ENCODE results near the gene SEMA6D.

The SEMA6D gene

DNA sequence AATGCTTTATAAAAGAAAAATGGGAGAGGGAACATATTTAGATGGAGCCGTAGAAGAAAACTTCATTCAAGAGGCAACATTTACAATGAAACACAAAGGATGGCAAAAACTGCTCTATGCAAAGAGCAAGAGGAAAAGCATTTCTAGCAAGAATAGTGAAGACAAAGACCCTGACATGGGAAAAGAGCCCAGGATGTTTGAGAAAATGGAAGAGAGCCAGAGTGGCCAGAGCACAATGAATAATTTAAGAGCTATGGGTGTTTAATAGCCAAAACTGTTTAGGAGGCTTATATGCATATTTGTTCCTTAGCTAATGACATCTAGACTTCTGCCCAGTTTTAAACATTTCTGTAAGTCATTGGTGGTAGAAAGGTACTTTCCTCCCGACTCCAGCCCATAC lies 25.4 kb upstream of the SEMA6D start:
- ChIA-PET POLR2A (no interaction called here), CTCF (interaction anchor here (0.9 kb wide), 1 partner anchor 26 kb away, joined by 3 read pairs; no protein-coding TSS in a partner anchor)
- TF ChIP-seq, protein P1, sequence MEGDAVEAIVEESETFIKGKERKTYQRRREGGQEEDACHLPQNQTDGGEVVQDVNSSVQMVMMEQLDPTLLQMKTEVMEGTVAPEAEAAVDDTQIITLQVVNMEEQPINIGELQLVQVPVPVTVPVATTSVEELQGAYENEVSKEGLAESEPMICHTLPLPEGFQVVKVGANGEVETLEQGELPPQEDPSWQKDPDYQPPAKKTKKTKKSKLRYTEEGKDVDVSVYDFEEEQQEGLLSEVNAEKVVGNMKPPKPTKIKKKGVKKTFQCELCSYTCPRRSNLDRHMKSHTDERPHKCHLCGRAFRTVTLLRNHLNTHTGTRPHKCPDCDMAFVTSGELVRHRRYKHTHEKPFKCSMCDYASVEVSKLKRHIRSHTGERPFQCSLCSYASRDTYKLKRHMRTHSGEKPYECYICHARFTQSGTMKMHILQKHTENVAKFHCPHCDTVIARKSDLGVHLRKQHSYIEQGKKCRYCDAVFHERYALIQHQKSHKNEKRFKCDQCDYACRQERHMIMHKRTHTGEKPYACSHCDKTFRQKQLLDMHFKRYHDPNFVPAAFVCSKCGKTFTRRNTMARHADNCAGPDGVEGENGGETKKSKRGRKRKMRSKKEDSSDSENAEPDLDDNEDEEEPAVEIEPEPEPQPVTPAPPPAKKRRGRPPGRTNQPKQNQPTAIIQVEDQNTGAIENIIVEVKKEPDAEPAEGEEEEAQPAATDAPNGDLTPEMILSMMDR (IDR thresholded peaks at IDR 0.05; ENCODE audit: control extremely low read depth, extremely low read depth, low read depth, missing control alignments), result no peak
- DNase-seq (ENCODE audit: extremely low spot score), result no peak

DNA sequence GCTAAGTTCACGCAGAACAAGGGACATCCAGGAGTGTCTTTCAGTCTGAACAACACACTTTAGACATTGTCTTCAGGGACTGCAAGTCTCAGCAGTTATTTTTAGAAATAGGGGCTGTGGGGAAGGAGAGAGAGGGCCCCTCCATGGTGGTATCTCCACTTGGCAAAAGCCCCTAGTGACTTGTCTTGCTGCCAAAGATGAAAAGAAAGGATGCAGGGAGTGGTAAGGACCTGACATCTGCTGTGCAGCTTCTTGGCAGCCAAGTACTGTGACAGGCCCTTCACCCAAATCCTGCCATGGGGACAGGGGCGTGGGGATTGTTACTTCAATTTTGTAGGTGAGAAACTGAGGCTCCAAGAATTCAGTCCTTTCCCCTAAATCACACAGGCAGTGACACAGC lies 21.0 kb upstream of the SEMA6D start:
- CTCF ChIA-PET, result no interaction called here
- POLR2A ChIA-PET, result no interaction called here
- DNase-seq (ENCODE audit: extremely low spot score), result no peak
- TF ChIP-seq, protein P1 (IDR thresholded peaks at IDR 0.05; ENCODE audit: control extremely low read depth, extremely low read depth, low read depth, missing control alignments), result no peak

DNA sequence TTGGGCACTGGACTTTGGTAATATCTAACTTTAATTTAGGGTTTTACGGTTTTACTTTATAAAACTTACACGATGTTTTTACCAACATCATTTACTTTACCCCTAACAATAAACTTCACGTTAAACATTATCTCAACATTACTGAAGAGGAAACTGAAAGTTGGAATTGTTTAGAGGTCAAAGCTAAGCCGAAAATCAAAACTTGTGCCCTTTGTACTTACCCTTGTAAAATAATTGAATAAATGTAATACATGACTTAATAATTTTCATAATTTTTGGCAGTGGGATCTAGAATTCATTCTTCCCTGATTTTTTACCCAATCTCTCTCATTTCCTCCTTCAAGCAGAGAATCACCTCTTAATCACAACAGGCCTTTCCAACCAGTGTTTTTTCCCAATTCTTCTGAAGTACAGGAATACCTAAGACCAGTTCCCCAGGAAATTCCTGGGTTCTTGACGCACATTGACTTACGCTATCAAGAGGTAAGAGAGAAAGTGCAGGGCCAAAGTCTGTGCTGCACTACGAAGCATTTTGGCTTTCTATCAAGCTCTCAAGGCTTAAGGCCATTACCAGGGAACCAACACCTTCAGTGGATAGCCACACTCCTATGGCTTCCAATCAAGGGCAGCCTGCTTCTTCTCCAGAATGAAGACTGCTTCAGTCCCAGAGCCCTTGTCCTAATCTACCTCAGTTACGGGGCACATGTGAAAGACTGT lies 11.9 kb upstream of the SEMA6D start:
- ChIA-PET CTCF (interaction anchor here (1.1 to 1.4 kb wide), 2 partner anchors 11 to 24 kb away, joined by 3 read pairs; no protein-coding TSS in a partner anchor), POLR2A (no interaction called here)
- DNase-seq (ENCODE audit: extremely low spot score), result no peak
- TF ChIP-seq, protein P1 (IDR thresholded peaks at IDR 0.05; ENCODE audit: control extremely low read depth, extremely low read depth, low read depth, missing control alignments), result no peak

DNA sequence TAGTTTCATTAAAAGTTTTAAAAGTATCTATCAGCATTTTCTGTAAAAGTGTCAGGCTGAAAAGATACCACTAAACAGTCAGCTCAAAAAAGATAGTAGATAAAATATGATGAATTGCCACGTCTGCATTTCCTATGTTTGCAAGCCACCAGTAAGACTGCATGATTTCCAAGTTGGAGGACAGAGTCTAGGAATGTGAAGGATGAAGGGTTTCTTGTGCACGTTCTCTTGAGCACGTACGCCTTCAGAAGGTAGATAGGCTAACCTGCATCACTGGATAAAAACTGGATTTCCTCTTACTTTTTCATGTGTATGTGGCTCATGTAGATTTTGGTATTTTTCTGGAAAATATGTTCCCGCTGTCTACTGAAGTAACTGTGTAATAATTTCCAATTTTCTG lies 9.9 kb upstream of the SEMA6D start:
- DNase-seq (ENCODE audit: extremely low spot score), result no peak
- ChIA-PET CTCF (no interaction called here), POLR2A (no interaction called here)
- TF ChIP-seq, protein P1 (IDR thresholded peaks at IDR 0.05; ENCODE audit: control extremely low read depth, extremely low read depth, low read depth, missing control alignments), result no peak

DNA sequence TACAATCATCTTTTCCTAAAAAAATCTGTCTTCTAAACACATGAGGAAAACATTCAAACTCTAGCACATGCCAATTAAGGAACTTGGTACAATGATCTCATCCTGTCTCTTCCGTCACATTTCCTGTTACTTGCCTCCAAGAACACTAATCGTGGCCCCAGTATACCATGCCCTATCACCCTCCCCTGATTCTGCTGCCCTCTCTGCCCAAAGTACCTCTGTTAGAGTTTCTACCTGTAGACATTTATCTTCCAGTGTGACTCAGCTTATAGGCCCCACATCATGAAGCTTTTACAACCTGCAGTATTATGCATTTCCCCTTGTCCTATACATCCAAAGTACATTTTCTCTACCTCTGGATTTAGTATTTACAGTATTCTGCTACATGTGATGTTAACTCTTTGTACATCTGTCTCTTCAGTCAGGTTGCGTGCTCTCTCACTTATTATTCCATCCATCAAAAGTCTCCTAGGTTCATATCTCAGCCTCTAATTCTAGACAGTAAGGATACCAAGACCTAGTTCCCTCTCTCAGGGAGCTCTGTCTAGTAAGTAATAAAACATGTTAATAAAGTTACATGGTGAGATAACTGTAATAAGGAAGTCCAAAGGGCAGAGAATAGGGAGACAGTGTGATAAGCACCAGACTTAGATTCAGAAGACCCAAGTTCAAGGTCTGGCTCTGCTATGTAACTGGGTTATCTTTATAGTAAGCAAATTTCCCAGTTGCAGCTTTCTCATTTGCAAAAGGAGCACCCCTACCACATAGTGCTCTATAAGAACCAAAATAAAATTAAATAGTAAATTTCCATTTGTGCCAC lies 8.9 kb upstream of the SEMA6D start:
- ChIA-PET CTCF (no interaction called here), POLR2A (no interaction called here)
- TF ChIP-seq, protein P1 (IDR thresholded peaks at IDR 0.05; ENCODE audit: control extremely low read depth, extremely low read depth, low read depth, missing control alignments), result no peak
- no peak for DNase-seq (ENCODE audit: extremely low spot score)

DNA sequence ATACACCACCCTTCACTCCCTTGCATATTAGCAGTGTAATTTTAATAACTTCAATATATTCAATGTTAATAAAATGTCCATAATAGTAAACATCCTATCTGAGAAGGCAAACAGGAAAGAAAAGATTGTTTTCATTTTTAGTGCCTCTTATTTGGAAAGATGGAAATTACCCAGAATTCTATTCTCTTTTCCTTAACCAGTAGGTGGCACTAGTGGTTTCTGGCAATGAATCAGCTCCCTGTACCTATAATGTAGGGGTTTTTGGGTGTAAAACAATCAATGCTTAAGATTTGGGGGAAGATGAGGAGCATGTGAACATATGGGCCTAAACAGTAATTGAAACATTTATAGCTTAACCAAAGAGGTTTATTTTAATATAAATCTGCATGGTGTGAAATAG lies 5.7 kb upstream of the SEMA6D start:
- POLR2A ChIA-PET, result no interaction called here
- CTCF ChIA-PET, result interaction anchor here (0.8 to 6.4 kb wide), 30 partner anchors 9 to 579 kb away, joined by 3 to 66 read pairs (median 4); no protein-coding TSS in a partner anchor
- TF ChIP-seq, protein P1 (IDR thresholded peaks at IDR 0.05; ENCODE audit: control extremely low read depth, extremely low read depth, low read depth, missing control alignments), result peak; percentile 52
- peak; percentile 37 for DNase-seq (ENCODE audit: extremely low spot score)

Data from GM10248 (cell line).